A673 (cell line): ENCODE measurements around the gene CRADD. TPM values are rescaled to one million over a fixed set of nuclear protein-coding genes. Genes with fewer than 3 reads are reported as not detected.

ENCODE experiments used
- BruUV-seq: library from RNA; stranded (reverse); fragments of 400-500 nt; replicated peaks from 2 replicates; lab custom pipeline; 2021; lab: Mats Ljungman, UMichigan
- CTCF ChIA-PET: fragments of 300-600 bp; sonication (Branson Sonifier 250); formaldehyde crosslinking; loops from one replicate; lab custom pipeline; 2022; ENCODE audit warnings: antibody characterized with exemption; lab: Charles Lee
- POLR2A ChIA-PET: fragments of 300-600 bp; sonication (Branson Sonifier 250); formaldehyde crosslinking; loops from one replicate; lab custom pipeline; 2022; ENCODE audit warnings: antibody characterized with exemption; ENCODE audit not compliant: low non-redundant PET; lab: Charles Lee
- DNase-seq: peaks from one replicate; pipeline ENCODE4 v3.0.0-alpha.2; 2015; ENCODE audit warnings: low spot score
- H3K27ac ChIP-seq: fragments of 200-600 bp; sonication (generic); 2 replicates; pipeline ENCODE4 v1.5.1; 2016; ENCODE audit warnings: mixed run types, low read depth, mild to moderate bottlenecking, mixed read lengths, antibody characterized with exemption, low read length; ENCODE audit not compliant: poor library complexity, severe bottlenecking
- H3K27me3 ChIP-seq: fragments of 200-600 bp; sonication (generic); replicated peaks from 2 replicates; pipeline ENCODE4 v1.6.1; 2017; ENCODE audit warnings: mixed run types, low read depth, mild to moderate bottlenecking, mixed read lengths, antibody characterized with exemption, low read length; ENCODE audit not compliant: insufficient read depth, poor library complexity
- H3K36me3 ChIP-seq: fragments of 200-600 bp; sonication (generic); 2 replicates; pipeline ENCODE4 v1.6.1; 2016; ENCODE audit warnings: mixed run types, mild to moderate bottlenecking, mixed read lengths, antibody characterized with exemption, low read length; ENCODE audit not compliant: insufficient read depth, poor library complexity, severe bottlenecking
- H3K4me1 ChIP-seq: fragments of 200-600 bp; sonication (generic); 2 replicates; pipeline ENCODE4 v1.6.1; 2017; ENCODE audit warnings: mixed run types, mild to moderate bottlenecking, mixed read lengths, antibody characterized with exemption, low read length; ENCODE audit not compliant: insufficient read depth, poor library complexity, severe bottlenecking
- H3K4me3 ChIP-seq: fragments of 200-600 bp; sonication (generic); 2 replicates; pipeline ENCODE4 v1.5.1; 2016; ENCODE audit warnings: low read depth, mixed run types, mild to moderate bottlenecking, mixed read lengths, low read length; ENCODE audit not compliant: poor library complexity, severe bottlenecking
- H3K9me3 ChIP-seq: fragments of 200-600 bp; sonication (generic); 2 replicates; pipeline ENCODE4 v1.6.1; 2016; ENCODE audit warnings: mixed run types, low read depth, mild to moderate bottlenecking, mixed read lengths, antibody characterized with exemption, low read length; ENCODE audit not compliant: poor library complexity, severe bottlenecking
- EZH2 ChIP-seq: fragments of 200-600 bp; sonication (generic); IDR thresholded peaks from 2 replicates; pipeline ENCODE4 v1.6.1; 2017; ENCODE audit warnings: borderline replicate concordance, low read depth, mild to moderate bottlenecking, mixed read lengths, antibody characterized with exemption, low read length; ENCODE audit not compliant: poor library complexity, severe bottlenecking
- intact Hi-C: fragments of 100-400 bp; cut with micrococcal nuclease; formaldehyde crosslinking; loops from one replicate; pipeline ENCODE4 v1.10.0; 2022; ENCODE audit not compliant: unreplicated experiment
- total RNA-seq: library from RNA; stranded (reverse); gene quantifications from 2 replicates; pipeline ENCODE4 v1.2.3, GENCODE V29; 2021
- TF ChIP-seq, protein P1 (sequence below): fragments of 300-800, 200-600 bp; sonication (generic); conservative IDR thresholded peaks from 2 replicates; pipeline ENCODE4 v1.5.1; 2017; ENCODE audit warnings: low read depth, mild to moderate bottlenecking, antibody characterized with exemption, low read length, moderate library complexity, mixed read lengths

The CRADD gene
- total RNA-seq, 1 experiment from 2014 or later: 9.1 TPM

GRCh38 chr12:93759512-93760081 is 82.4 kb downstream of the CRADD start:
- no peaks in the 10 kb centered on the region for H3K27me3 ChIP-seq
- intact Hi-C loops: loop anchor here (10.0 kb wide), 1 partner anchor 315 kb away; no protein-coding TSS in a partner anchor
- no peak for TF ChIP-seq EZH2
- TF ChIP-seq, protein P1, sequence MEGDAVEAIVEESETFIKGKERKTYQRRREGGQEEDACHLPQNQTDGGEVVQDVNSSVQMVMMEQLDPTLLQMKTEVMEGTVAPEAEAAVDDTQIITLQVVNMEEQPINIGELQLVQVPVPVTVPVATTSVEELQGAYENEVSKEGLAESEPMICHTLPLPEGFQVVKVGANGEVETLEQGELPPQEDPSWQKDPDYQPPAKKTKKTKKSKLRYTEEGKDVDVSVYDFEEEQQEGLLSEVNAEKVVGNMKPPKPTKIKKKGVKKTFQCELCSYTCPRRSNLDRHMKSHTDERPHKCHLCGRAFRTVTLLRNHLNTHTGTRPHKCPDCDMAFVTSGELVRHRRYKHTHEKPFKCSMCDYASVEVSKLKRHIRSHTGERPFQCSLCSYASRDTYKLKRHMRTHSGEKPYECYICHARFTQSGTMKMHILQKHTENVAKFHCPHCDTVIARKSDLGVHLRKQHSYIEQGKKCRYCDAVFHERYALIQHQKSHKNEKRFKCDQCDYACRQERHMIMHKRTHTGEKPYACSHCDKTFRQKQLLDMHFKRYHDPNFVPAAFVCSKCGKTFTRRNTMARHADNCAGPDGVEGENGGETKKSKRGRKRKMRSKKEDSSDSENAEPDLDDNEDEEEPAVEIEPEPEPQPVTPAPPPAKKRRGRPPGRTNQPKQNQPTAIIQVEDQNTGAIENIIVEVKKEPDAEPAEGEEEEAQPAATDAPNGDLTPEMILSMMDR: no peak
- ChIA-PET POLR2A (no interaction called here), CTCF (interaction anchor here (0.6 to 1.1 kb wide), 2 partner anchors 268 to 342 kb away, joined by 3 to 5 read pairs; no protein-coding TSS in a partner anchor)
- H3K9me3 ChIP-seq: no peaks in the 10 kb centered on the region
- no peak for DNase-seq
- no peak overlapping the region for H3K27ac ChIP-seq
- no TSS peak for BruUV-seq
- no peaks in the 10 kb centered on the region for H3K36me3 ChIP-seq
- H3K4me1 ChIP-seq: peaks cover 15% of the 10 kb centered on the region
- H3K4me3 ChIP-seq: no peak overlapping the region

DNA sequence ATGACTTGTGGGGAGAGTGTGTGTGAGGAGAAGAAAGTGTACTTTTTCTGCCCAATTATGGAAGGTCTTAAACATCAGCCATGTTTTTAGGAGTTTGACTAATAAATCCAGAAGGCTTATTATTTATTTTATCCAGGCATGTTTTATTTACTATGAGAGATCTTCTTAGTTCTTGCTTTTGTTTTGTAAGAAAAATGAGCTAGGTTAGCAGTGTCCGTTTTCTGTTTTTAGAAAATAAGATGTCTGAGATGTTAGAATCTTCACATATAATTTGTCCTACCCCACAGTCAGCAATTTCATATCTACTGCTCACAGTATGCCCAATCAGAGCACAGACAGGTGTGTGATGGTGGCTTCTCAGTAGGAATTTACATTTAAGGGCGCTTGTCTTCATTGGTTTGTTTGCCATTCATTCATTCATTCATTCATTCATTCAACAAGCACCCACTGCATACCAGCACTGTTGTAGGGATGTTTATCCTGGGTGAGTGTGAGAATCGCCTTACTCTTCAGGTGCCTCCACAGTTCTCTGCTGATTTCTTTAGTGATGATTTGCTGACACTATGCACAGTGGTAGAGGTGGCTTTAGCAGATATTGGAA is 83.2 kb downstream of the CRADD start:
- no TSS peak for BruUV-seq
- Histone ChIP-seq H3K27me3 (no peaks in the 10 kb centered on the region), H3K4me1 (peaks cover 15% of the 10 kb centered on the region), H3K4me3 (no peak overlapping the region), H3K27ac (no peak overlapping the region), H3K36me3 (no peaks in the 10 kb centered on the region), H3K9me3 (no peaks in the 10 kb centered on the region)
- intact Hi-C loops: loop anchor here (10.0 kb wide), 1 partner anchor 314 kb away; no protein-coding TSS in a partner anchor
- no peak for TF ChIP-seq EZH2
- TF ChIP-seq, protein P1: no peak
- ChIA-PET CTCF (no interaction called here), POLR2A (no interaction called here)
- no peak for DNase-seq

DNA sequence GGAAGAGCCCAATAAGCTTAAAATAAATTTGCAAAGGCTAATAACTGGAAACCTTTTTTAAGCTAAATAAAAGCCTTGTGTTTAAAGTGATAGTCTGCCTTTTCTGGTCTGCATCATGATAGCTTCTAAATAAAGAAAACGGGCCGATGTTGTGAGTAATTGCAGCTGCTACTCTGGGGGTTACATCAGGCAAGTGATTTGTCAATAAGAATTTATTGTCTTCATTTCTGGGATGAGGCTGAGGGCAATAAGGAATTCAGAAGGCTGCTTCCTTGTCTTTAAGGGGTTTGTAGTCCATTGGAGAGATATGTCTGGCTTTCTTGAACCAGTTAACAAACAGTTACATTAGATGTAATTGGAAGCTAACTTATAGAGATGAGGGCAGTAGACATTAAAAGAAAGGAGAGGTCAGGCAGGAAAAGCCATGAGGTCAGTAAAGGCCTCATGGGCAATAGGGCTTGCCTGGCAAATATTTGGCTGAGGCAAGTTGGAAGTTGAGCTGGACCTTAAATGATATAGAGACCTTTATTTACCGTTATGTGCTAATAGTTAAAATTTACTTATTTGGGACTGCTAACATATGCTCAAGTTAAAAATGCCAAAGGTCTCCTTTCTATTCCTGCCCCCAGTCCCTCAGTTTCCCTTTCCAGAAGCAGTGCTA is 85.0 kb downstream of the CRADD start:
- H3K27ac ChIP-seq: no peak overlapping the region
- no peak for DNase-seq
- intact Hi-C loops: loop anchor here (10.0 kb wide), 1 partner anchor 313 kb away; no protein-coding TSS in a partner anchor
- no peaks in the 10 kb centered on the region for H3K36me3 ChIP-seq
- H3K4me3 ChIP-seq: no peak overlapping the region
- CTCF ChIA-PET: interaction anchor here (1.0 kb wide), 1 partner anchor 193 kb away, joined by 3 read pairs; no protein-coding TSS in a partner anchor
- H3K9me3 ChIP-seq: no peaks in the 10 kb centered on the region
- POLR2A ChIA-PET: no interaction called here
- peaks cover 16% of the 10 kb centered on the region for H3K4me1 ChIP-seq
- BruUV-seq: no TSS peak
- TF ChIP-seq, protein P1: no peak
- no peak for TF ChIP-seq EZH2
- no peaks in the 10 kb centered on the region for H3K27me3 ChIP-seq
